Right lobe of liver (tissue), 6 donors: Measurements from ENCODE around the gene DENND2D. TPM values are rescaled to one million over a fixed set of nuclear protein-coding genes. Genes with fewer than 3 reads are reported as not detected.

ENCODE experiments used
- ATAC-seq, 4 donors: fragments of 200-7000 bp; cut with Tn5 transposase; one replicate each; pipeline ENCODE4 v1.9.1; 2020; ENCODE audit warnings: mild to moderate bottlenecking in 4 of 4, moderate library complexity in 4 of 4
- DNase-seq, 3 donors: peaks; one replicate each; pipeline ENCODE4 v3.0.0-alpha.2; 2020
- H3K27ac ChIP-seq, 3 donors: fragments of 200-600 bp; one replicate each; pipeline ENCODE4 v1.8.0; 2022
- H3K27me3 ChIP-seq, 2 donors: fragments of 200-600 bp; one replicate each; pipeline ENCODE4 v1.8.0; 2022
- H3K36me3 ChIP-seq, 4 donors: fragments of 200-600 bp; sonication (generic) in 1 of 4; one replicate each; pipeline versions ENCODE4 v1.5.1 to v1.8.0; 2017 to 2022; ENCODE audit warnings: control low read depth in 1 of 4
- H3K4me1 ChIP-seq, 4 donors: fragments of 200-600 bp; sonication (generic) in 1 of 4; one replicate each; pipeline versions ENCODE4 v1.5.1 to v1.8.0; 2017 to 2022; ENCODE audit warnings: control low read depth in 1 of 4
- H3K4me3 ChIP-seq, 3 donors: fragments of 200-600 bp; one replicate each; pipeline ENCODE4 v1.8.0; 2022
- H3K9me3 ChIP-seq, 4 donors: fragments of 200-600 bp; sonication (generic) in 1 of 4; one replicate each; pipeline versions ENCODE4 v1.5.1 to v1.8.0; 2017 to 2022; ENCODE audit warnings: control low read depth in 1 of 4
- POLR2A ChIP-seq: fragments of 450-650 bp; IDR thresholded peaks from one replicate; pipeline ENCODE4 v1.6.1; 2017; ENCODE audit warnings: antibody characterized with exemption, mild to moderate bottlenecking
- WGBS: methylation state at CpG from one replicate; pipeline ENCODE4 v1.1.6; 2018; ENCODE audit warnings: low coverage, low lambda C conversion rate; ENCODE audit not compliant: insufficient coverage; ENCODE audit errors: missing lambda C conversion rate; 5-methylcytosine and 5-hydroxymethylcytosine counted together
- intact Hi-C, 2 donors: fragments of 100-400 bp; cut with DNase I; formaldehyde crosslinking; loops; one replicate each; pipeline versions ENCODE4 v1.11.2 to v1.14.1; 2022
- total RNA-seq, 6 experiments: library from RNA; depleted of rRNA in 2 of 6; stranded (reverse); fragments of >200 nt in 2 of 6; fragmentation: NEBNext Ultra II Directional in 3 of 6; extraction: Animal tissue kit (Norgen Biotek cat#: 25700) in 3 of 6; gene quantifications; one replicate each; pipeline versions ENCODE4 v1.1.0 to v1.2.4, GENCODE V29; 2016 to 2023
- TF ChIP-seq, protein P1 (sequence below), 4 donors: fragments of 200-600 bp in 3 of 4; fragments of 450-650 bp in 1 of 4; IDR thresholded peaks; one replicate each; pipeline versions ENCODE4 v1.5.1 to v1.8.0; 2016 to 2022; ENCODE audit warnings: antibody characterized with exemption in 4 of 4, mild to moderate bottlenecking in 2 of 4
- donor health status: DM: no; HTN: yes; CAD: no.
- donor health status: DM: no; HTN: no; CAD: no.
- donor health status: DM: no; HTN: no; CAD: no.
- donor health status: DM: no; HTN: yes; CAD: no.
- donor health status: DM: no; HTN: yes; CAD: no.

Gene DENND2D
- total RNA-seq, 6 experiments from 2014 or later = 9.6 to 18.6 (median 13.9) TPM

DNA sequence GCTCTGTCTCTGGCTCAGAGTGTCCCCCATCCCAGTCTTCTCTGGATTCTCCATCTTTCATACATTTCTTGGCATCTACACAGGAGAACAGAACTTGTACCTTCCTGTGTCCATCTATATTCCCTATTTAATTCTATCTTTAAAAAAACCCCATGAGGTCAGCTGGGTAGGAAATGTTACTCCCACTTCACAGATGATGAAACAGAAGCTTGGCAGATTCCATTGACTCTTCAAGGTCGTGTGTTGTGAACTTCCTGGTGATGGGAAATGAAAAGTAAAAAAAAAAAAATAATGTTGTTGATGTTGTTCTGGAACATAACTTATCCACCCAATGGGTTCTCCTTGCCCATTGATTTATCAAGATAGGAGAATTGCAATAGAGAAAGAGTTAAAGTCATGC, 35.9 kb upstream of the DENND2D start:
- 7% methylated on average over 1 of the region's 1 CpG for WGBS
- H3K9me3 ChIP-seq = no peaks in the 10 kb centered on the region

DNA sequence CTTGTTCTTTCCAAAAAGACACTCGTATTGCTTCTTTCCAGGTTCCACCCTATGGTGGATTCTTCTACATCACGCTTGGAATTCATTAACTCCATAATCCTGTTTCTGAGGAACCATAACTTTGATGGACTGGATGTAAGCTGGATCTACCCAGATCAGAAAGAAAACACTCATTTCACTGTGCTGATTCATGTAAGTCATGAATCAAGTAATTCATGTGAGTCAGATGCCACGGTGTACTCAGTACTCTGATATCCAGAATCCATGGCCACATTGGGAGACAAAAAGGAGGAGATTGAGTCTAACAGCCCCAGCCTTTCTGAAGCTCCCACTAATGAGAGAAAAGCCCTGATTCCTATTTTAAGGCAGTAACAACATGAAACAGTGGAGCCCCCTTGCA, 34.4 kb upstream of the DENND2D start:
- DNase-seq = no peak

More for the DNA sequence above, 35.9 kb upstream of the DENND2D start:
- TF ChIP-seq, protein P1, sequence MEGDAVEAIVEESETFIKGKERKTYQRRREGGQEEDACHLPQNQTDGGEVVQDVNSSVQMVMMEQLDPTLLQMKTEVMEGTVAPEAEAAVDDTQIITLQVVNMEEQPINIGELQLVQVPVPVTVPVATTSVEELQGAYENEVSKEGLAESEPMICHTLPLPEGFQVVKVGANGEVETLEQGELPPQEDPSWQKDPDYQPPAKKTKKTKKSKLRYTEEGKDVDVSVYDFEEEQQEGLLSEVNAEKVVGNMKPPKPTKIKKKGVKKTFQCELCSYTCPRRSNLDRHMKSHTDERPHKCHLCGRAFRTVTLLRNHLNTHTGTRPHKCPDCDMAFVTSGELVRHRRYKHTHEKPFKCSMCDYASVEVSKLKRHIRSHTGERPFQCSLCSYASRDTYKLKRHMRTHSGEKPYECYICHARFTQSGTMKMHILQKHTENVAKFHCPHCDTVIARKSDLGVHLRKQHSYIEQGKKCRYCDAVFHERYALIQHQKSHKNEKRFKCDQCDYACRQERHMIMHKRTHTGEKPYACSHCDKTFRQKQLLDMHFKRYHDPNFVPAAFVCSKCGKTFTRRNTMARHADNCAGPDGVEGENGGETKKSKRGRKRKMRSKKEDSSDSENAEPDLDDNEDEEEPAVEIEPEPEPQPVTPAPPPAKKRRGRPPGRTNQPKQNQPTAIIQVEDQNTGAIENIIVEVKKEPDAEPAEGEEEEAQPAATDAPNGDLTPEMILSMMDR (IDR thresholded peaks at IDR 0.05) = no peak
- no peak for TF ChIP-seq POLR2A
- H3K4me1 ChIP-seq = no peaks in the 10 kb centered on the region
- no peaks in the 10 kb centered on the region for H3K27me3 ChIP-seq
- H3K27ac ChIP-seq = no peak overlapping the region
- no peak for ATAC-seq
- no peak overlapping the region for H3K4me3 ChIP-seq
- no peaks in the 10 kb centered on the region for H3K36me3 ChIP-seq
- intact Hi-C loops = loop anchor here in 1 of 2 donors (10.0 kb wide), 1 partner anchor 202 kb away; no protein-coding TSS in a partner anchor
- DNase-seq = no peak

DNA sequence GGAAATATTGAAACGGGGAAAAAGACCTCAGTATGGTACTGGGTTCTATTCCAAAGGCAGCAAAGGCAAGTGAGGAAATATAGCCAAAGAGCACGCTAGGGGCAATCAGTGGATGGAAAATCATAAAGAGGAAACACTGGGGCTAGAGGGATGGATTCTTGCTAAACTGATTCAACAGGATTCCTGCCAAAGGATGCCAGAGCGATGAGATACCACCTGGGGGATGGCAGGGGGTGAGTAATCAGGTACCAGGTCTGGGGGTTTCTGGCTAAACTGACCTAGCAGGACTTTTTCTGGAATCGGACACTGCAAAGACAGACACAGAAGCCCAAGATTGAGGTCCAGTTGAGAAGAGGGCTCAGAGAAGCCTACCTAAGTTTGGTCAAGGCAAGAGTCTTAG, 33.8 kb upstream of the DENND2D start:
- WGBS = 71% methylated on average over 4 of the region's 4 CpGs
- Histone ChIP-seq H3K27me3 (no peaks in the 10 kb centered on the region), H3K9me3 (no peaks in the 10 kb centered on the region), H3K4me3 (no peak overlapping the region), H3K27ac (no peak overlapping the region), H3K4me1 (no peaks in the 10 kb centered on the region), H3K36me3 (no peaks in the 10 kb centered on the region)
- intact Hi-C loops = loop anchor here in 1 of 2 donors (10.0 kb wide), 1 partner anchor 199 kb away; no protein-coding TSS in a partner anchor
- ATAC-seq = no peak
- no peak for DNase-seq
- TF ChIP-seq POLR2A = no peak
- TF ChIP-seq, protein P1 (IDR thresholded peaks at IDR 0.05) = no peak

More for the DNA sequence above, 34.4 kb upstream of the DENND2D start:
- no peak for ATAC-seq
- TF ChIP-seq, protein P1 (IDR thresholded peaks at IDR 0.05) = no peak
- no peak for TF ChIP-seq POLR2A
- H3K4me3 ChIP-seq = no peak overlapping the region
- H3K27me3 ChIP-seq = no peaks in the 10 kb centered on the region
- 41% methylated on average over 3 of the region's 3 CpGs for WGBS
- no peak overlapping the region for H3K27ac ChIP-seq
- intact Hi-C loops = loop anchor here in 1 of 2 donors (10.0 kb wide), 1 partner anchor 200 kb away; no protein-coding TSS in a partner anchor
- no peaks in the 10 kb centered on the region for H3K9me3 ChIP-seq
- H3K4me1 ChIP-seq = no peaks in the 10 kb centered on the region
- no peaks in the 10 kb centered on the region for H3K36me3 ChIP-seq

DNA sequence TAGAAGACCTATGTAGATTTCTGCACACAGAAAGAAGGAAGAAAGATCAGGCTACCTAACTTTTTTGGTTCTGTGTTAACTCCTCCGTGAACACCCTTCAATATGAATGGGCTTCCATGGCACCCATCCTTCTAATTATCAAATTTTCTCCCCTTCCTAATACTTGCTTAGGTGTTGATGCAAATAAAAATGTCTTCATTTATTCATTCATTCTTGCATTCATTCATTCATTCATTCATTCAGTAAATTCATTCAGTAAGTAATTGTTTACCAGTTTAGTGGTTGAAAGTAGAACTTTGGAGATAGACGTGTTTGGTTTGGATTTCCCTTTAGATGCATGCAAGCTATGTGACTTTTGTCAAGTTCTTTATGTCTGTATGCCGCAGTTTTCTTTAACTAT, 31.7 kb upstream of the DENND2D start:
- DNase-seq (no peak), ATAC-seq (no peak)
- H3K27me3 ChIP-seq = no peaks in the 10 kb centered on the region
- no peak overlapping the region for H3K4me3 ChIP-seq
- H3K27ac ChIP-seq = no peak overlapping the region
- no peaks in the 10 kb centered on the region for H3K4me1 ChIP-seq
- H3K9me3 ChIP-seq = no peaks in the 10 kb centered on the region
- intact Hi-C loops = loop anchor here in 1 of 2 donors (10.0 kb wide), 1 partner anchor 197 kb away; no protein-coding TSS in a partner anchor
- H3K36me3 ChIP-seq = no peaks in the 10 kb centered on the region
- no peak for TF ChIP-seq POLR2A
- TF ChIP-seq, protein P1 (IDR thresholded peaks at IDR 0.05) = no peak
- 88% methylated on average over 3 of the region's 3 CpGs for WGBS

DNA sequence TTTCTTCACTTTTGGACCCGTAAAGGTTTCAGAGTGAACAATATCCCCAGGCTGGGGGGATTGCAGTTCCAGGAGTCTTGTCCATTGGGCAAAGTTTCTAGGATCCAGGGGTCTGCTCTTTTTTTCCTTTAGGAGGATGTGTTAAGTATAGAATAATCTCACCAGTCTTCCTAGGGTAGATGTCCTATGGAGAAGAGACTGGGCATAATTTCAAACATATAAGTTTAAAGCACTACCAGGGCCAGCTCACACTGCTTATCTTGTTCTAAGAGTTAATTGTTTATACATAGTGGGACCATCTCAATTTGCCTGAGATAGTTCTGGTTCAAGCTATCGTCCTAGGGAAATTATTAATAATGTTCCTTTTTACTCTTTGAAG, 28.3 kb upstream of the DENND2D start:
- Histone ChIP-seq H3K9me3 (no peaks in the 10 kb centered on the region), H3K36me3 (no peaks in the 10 kb centered on the region), H3K4me1 (no peaks in the 10 kb centered on the region), H3K27ac (no peak overlapping the region), H3K4me3 (no peak overlapping the region), H3K27me3 (no peaks in the 10 kb centered on the region)
- intact Hi-C loops = no loop called here
- ATAC-seq = no peak
- TF ChIP-seq, protein P1 (IDR thresholded peaks at IDR 0.05) = no peak
- TF ChIP-seq POLR2A = no peak
- WGBS = 69% methylated on average over 1 of the region's 2 CpGs
- no peak for DNase-seq
